Stomach (tissue), 9 donors: Measurements from ENCODE around the gene TMIGD2. TPM values are rescaled to one million over a fixed set of nuclear protein-coding genes. Genes with fewer than 3 reads are reported as not detected.
A peak's percentile ranks its signal among the peaks of the same experiment; 100 is the strongest.

ENCODE experiments used
- DNase-seq, 2 donors: peaks; one replicate each; pipeline versions ENCODE4 v3.0.0 to v3.0.0-alpha.2; 2013 to 2019
- H3K27ac ChIP-seq, 5 donors: fragments of 200-600 bp in 4 of 5; sonication (generic) in 4 of 5; one replicate each; pipeline ENCODE4 v1.5.1; 2013 to 2019; ENCODE audit warnings: mild to moderate bottlenecking in 1 of 5, moderate library complexity in 1 of 5
- H3K27me3 ChIP-seq, 3 donors: fragments of 200-600 bp; sonication (generic); one replicate each; pipeline ENCODE4 v1.5.1; 2017 to 2019; ENCODE audit warnings: mixed run types in 1 of 3
- H3K36me3 ChIP-seq, 4 donors: fragments of 200-600 bp; sonication (generic); 1 replicate in 3 of 4; 2 replicates in 1 of 4; pipeline ENCODE4 v1.5.1; 2016 to 2019
- H3K4me1 ChIP-seq, 4 donors: fragments of 200-600 bp; sonication (generic); one replicate each; pipeline ENCODE4 v1.5.1; 2016 to 2019
- H3K4me3 ChIP-seq, 4 donors: fragments of 200-600 bp; sonication (generic) in 3 of 4; one replicate each; pipeline ENCODE4 v1.5.1; 2016 to 2019; ENCODE audit warnings: mild to moderate bottlenecking in 1 of 4
- H3K9me3 ChIP-seq, 4 donors: fragments of 200-600 bp; sonication (generic); one replicate each; pipeline ENCODE4 v1.5.1; 2016 to 2019
- CTCF ChIP-seq, 7 experiments: fragments of 450-650 bp in 4 of 7; fragments of 200-600 bp in 3 of 7; sonication (generic) in 3 of 7; IDR thresholded peaks; one replicate each; pipeline ENCODE4 v1.5.1; 2016 to 2019; ENCODE audit warnings: antibody characterized with exemption in 7 of 7, control low read depth in 2 of 7, mild to moderate bottlenecking in 1 of 7
- EP300 ChIP-seq: sonication (generic); formaldehyde crosslinking; IDR thresholded peaks from one replicate; pipeline ENCODE4 v1.6.1; 2017; ENCODE audit warnings: antibody characterized with exemption
- POLR2A ChIP-seq, 4 donors: fragments of 450-650 bp; IDR thresholded peaks; one replicate each; pipeline ENCODE4 v1.6.1; 2016; ENCODE audit warnings: antibody characterized with exemption in 4 of 4, control low read depth in 2 of 4, mild to moderate bottlenecking in 1 of 4, moderate library complexity in 1 of 4
- POLR2AphosphoS5 ChIP-seq, 3 donors: sonication (generic); formaldehyde crosslinking; IDR thresholded peaks; one replicate each; pipeline ENCODE4 v1.6.1; 2016; ENCODE audit warnings: antibody characterized with exemption in 3 of 3
- WGBS, 5 donors: extraction: QIAGEN DNeasy Blood & Tissue Kit in 3 of 5; methylation state at CpG; one replicate each; pipeline versions ENCODE4 v1.1.5 to v1.1.7; 2013 to 2018; 5-methylcytosine and 5-hydroxymethylcytosine counted together
- intact Hi-C: fragments of 100-400 bp; cut with DNase I; formaldehyde crosslinking; loops from one replicate; pipeline ENCODE4 v1.15.1; 2023; ENCODE audit warnings: low total_unique reads
- polyA plus RNA-seq, 3 donors: library from polyadenylated mRNA; stranded (reverse); fragments of 200-250 nt; gene quantifications; one replicate each; pipeline ENCODE4 v1.2.3, GENCODE V29; 2013
- total RNA-seq, 5 donors: library from RNA; depleted of rRNA; stranded (reverse); fragments of >200 nt; gene quantifications; one replicate each; pipeline versions ENCODE4 v1.1.0 to v1.2.3, GENCODE V29; 2014 to 2016
- donor health status: healthy with polysubstance abuse.
- donor health status: Bipolar disorder and iron deficiency.
- donor health status: healthy.

The TMIGD2 gene
- total and polyA plus RNA-seq, 8 donors: 0.55 to 1.1 TPM; not detected in 6

- H3K36me3 ChIP-seq: no peaks in the 10 kb centered on the region
Observed at GRCh38 chr19:4327252-4327876, 25.2 kb upstream of the TMIGD2 start.

GRCh38 chr19:4326837-4327251, 24.7 kb upstream of the TMIGD2 start:
- peaks cover 0 to 6% (median 0%) of the 10 kb centered on the region in 4 donors for H3K9me3 ChIP-seq
- intact Hi-C loops: no loop called here
- peak in 1 of 2 donors; percentile 56 for DNase-seq
- no peak overlapping the region for H3K27ac ChIP-seq
- no peak for TF ChIP-seq CTCF (IDR thresholded peaks at IDR 0.05)
- TF ChIP-seq EP300: no peak
- no peak for TF ChIP-seq POLR2A (IDR thresholded peaks at IDR 0.05)
- no peak for TF ChIP-seq POLR2AphosphoS5 (IDR thresholded peaks at IDR 0.05)
- H3K4me1 ChIP-seq: peaks cover 21 to 29% (median 28%) of the 10 kb centered on the region in 4 donors
- H3K36me3 ChIP-seq: no peaks in the 10 kb centered on the region
- 16 to 31% (median 26%) methylated on average over 27 to 33 of the region's 33 CpGs for WGBS, 5 donors
- H3K4me3 ChIP-seq: peak overlapping the region in 2 of 4 donors; percentile 35 to 57
- peaks cover 0 to 39% (median 0%) of the 10 kb centered on the region in 3 donors for H3K27me3 ChIP-seq

More at GRCh38 chr19:4327252-4327876, 25.2 kb upstream of the TMIGD2 start:
- peak; percentile 86 to 95 for DNase-seq
- TF ChIP-seq CTCF (IDR thresholded peaks at IDR 0.05): no peak
- no peak for TF ChIP-seq POLR2AphosphoS5 (IDR thresholded peaks at IDR 0.05)
- peaks cover 0 to under 1% (median 0%) of the 10 kb centered on the region in 4 donors for H3K9me3 ChIP-seq
- peak overlapping the region in 4 of 5 donors; percentile 40 to 64 (median 56) for H3K27ac ChIP-seq
- intact Hi-C loops: no loop called here
- WGBS, 5 donors: 5 to 17% (median 11%) methylated on average over 21 to 30 of the region's 30 CpGs
- peaks cover 21 to 29% (median 28%) of the 10 kb centered on the region in 4 donors for H3K4me1 ChIP-seq
- H3K27me3 ChIP-seq: peaks cover 0 to 39% (median 0%) of the 10 kb centered on the region in 3 donors
- peak overlapping the region; percentile 28 to 57 (median 40) for H3K4me3 ChIP-seq

- H3K4me3 ChIP-seq: no peak overlapping the region
- peaks cover 21 to 29% (median 28%) of the 10 kb centered on the region in 4 donors for H3K4me1 ChIP-seq
- peaks cover 0 to 11% (median 0%) of the 10 kb centered on the region in 4 donors for H3K9me3 ChIP-seq
- 58 to 75% (median 69%) methylated on average over 13 of the region's 13 CpGs for WGBS, 5 donors
- H3K27me3 ChIP-seq: peaks cover 0 to 39% (median 0%) of the 10 kb centered on the region in 3 donors
- no peaks in the 10 kb centered on the region for H3K36me3 ChIP-seq
- H3K27ac ChIP-seq: no peak overlapping the region
- no peak for TF ChIP-seq CTCF (IDR thresholded peaks at IDR 0.05)
- TF ChIP-seq POLR2A (IDR thresholded peaks at IDR 0.05): no peak
- TF ChIP-seq EP300: no peak
- TF ChIP-seq POLR2AphosphoS5 (IDR thresholded peaks at IDR 0.05): no peak
- intact Hi-C loops: no loop called here
- DNase-seq: no peak
Observed at GRCh38 chr19:4326215-4326836, 24.1 kb upstream of the TMIGD2 start.

GRCh38 chr19:4324228-4324627, 22.0 kb upstream of the TMIGD2 start:
- 80 to 90% (median 89%) methylated on average over 12 of the region's 12 CpGs for WGBS, 5 donors

More at GRCh38 chr19:4324228-4324627, 22.0 kb upstream of the TMIGD2 start:
- peaks cover 0 to 34% (median 0%) of the 10 kb centered on the region in 3 donors for H3K27me3 ChIP-seq
- H3K4me1 ChIP-seq: peaks cover 19 to 28% (median 27%) of the 10 kb centered on the region in 4 donors
- intact Hi-C loops: no loop called here
- peaks cover 0 to 11% (median 0%) of the 10 kb centered on the region in 4 donors for H3K9me3 ChIP-seq
- H3K4me3 ChIP-seq: no peak overlapping the region
- no peak for DNase-seq
- no peaks in the 10 kb centered on the region for H3K36me3 ChIP-seq
- H3K27ac ChIP-seq: no peak overlapping the region
- no peak for TF ChIP-seq EP300
